ENCODE data around the gene TBCD.
"Not testable (repeated sequence)": the region's sequence is repeated elsewhere in the genome, so short reads cannot be mapped to it uniquely, and the experiment has no call there.

The TBCD gene

DNA sequence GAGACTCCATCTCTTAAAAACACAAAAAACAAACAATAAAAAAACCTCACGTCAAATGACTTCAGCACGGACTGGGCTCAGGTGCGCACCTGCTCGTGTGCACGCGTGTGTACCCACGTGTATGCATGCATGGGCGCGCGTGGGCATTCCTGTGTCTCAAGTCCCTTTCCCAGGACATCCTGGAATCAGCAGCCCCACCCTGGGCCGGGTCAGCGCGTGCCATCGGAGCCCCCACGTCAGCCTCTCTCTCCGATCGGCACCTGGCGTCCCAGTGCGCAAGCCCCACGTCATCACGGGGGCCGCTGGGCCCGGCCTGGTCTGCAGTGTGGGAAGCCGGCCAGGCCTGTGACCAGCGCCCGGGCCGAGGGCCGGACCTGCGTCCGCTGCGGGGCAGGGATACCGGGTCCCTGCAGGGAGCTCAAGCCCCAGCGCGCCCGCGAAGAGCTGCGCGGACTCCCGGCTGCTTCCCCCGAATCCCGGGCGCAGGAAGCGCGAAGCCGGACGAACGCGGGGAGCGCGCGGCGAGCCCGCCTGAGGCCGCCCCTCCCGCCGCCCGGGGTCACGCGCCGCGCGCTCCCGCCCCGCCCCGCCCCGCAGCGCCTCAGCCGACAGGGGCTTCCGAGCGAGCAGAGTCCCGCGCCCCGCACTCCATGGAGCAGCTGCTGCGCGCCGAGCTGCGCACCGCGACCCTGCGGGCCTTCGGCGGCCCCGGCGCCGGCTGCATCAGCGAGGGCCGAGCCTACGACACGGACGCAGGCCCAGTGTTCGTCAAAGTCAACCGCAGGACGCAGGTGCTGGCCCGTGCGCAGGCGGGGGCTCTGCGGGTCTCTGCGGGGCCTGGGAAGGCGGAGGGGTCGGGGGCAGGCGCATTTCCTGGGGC lies 16.6 kb upstream of the TBCD start, which contains the start of gene FN3K:
TSS of gene FN3K (plus strand) at position 629 of the 880 bp plus-strand sequence. CDS start at position 651, 22 bp downstream.
- no peaks in the 10 kb centered on the region for H3K36me3 ChIP-seq (ENCODE audit: control insufficient read depth, insufficient read depth, low read length, severe bottlenecking)
- H3K27me3 ChIP-seq (replicated peaks; ENCODE audit: control insufficient read depth, insufficient read depth, low read length) = no peaks in the 10 kb centered on the region
- H3K9me3 ChIP-seq (ENCODE audit: control insufficient read depth, low read length) = no peaks in the 10 kb centered on the region
- peak within 1 kb of the TSS; percentile 83 for H3K4me3 ChIP-seq (ENCODE audit: low read length)
- H3K9ac ChIP-seq (ENCODE audit: low read length) = peak within 1 kb of the TSS; percentile 83
- H3K4me1 ChIP-seq (ENCODE audit: control insufficient read depth, insufficient read depth, low read length) = peaks cover 3% of the 10 kb centered on the region
- peak; percentile 77 for DNase-seq (ENCODE audit: low read depth)

DNA sequence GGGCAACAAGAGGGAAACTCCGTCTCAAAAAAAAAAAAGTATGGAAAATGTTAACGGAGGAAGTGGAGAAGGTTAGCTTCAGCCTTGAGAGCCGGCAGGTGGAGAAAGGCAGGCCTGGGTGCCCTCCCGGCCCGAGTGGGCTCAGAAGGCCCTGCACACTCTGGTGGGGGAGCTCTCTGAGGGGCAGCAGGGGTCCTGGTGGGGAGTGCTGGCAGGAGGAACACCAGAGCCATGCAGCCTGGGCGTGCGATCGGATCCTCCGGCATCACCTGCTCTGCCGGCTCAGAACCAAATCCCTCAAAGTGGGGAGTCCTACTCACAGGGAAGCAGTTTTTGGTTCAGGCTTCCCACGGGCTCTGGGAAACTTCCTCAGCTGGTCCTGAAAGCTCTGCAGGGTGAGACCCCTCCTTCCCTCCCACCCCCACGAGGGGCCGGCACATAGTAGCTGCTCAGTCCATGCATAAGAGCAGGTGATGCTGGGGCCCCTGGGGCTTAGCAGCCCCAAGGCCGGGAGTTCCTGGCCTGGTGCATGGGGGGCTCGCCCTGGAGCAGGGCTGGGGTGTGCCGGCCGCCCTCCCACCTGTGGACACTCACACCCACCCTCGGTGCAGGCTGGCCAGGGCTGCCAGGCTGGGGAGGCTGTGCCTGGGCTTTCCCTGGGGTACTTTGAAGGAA lies 15.2 kb upstream of the TBCD start:
- peaks cover 10% of the 10 kb centered on the region for H3K36me3 ChIP-seq (ENCODE audit: control insufficient read depth, insufficient read depth, low read length, severe bottlenecking)
- no peaks in the 10 kb centered on the region for H3K27me3 ChIP-seq (replicated peaks; ENCODE audit: control insufficient read depth, insufficient read depth, low read length)
- DNase-seq (ENCODE audit: low read depth) = no peak
- no peak overlapping the region for H3K9ac ChIP-seq (ENCODE audit: low read length)
- peaks cover 8% of the 10 kb centered on the region for H3K9me3 ChIP-seq (ENCODE audit: control insufficient read depth, low read length)
- peaks cover 9% of the 10 kb centered on the region for H3K4me1 ChIP-seq (ENCODE audit: control insufficient read depth, insufficient read depth, low read length)
- H3K4me3 ChIP-seq (ENCODE audit: low read length) = no peak overlapping the region

DNA sequence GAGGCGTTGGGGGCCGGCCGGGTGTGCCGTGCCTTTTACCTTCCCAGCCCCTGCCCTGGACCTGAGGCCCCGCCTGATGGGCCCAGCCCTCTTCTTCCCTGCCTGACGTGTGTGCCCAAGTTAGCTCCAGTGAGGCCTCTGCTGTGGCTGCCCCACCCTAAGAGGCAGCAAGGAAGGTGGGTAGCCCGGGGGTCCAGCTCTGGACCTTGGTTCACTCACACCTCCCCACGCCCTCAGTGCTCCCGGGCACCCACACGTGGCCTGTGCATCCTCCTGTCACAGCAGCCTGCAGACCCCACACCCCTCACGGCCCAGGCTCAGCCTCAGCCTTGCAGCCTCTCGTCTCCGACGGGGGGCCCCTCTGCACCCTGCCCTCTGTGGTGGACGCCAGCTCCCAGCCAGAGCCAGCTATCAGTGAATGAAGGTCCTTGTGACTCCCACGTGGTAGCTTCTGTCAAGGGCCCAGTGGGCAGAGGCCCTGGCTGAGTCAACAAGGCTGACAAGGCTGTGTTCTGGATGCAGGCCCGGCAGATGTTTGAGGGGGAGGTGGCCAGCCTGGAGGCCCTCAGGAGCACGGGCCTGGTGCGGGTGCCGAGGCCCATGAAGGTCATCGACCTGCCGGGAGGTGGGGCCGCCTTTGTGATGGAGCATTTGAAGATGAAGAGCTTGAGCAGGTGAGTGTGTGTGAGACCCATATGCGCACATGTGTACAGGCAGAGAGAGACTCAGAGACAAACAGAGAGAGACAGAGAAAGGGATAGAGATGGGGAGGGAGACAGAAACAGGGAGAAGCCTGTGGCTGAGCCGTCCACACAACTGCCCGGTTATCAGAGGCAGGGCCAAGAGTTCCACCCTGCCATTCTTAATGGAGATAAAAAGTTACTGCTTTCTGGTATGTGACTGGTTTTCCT lies 13.6 kb upstream of the TBCD start:
- H3K36me3 ChIP-seq (ENCODE audit: control insufficient read depth, insufficient read depth, low read length, severe bottlenecking) = peaks cover 14% of the 10 kb centered on the region
- peaks cover 10% of the 10 kb centered on the region for H3K4me1 ChIP-seq (ENCODE audit: control insufficient read depth, insufficient read depth, low read length)
- H3K9ac ChIP-seq (ENCODE audit: low read length) = no peak overlapping the region
- peaks cover 8% of the 10 kb centered on the region for H3K9me3 ChIP-seq (ENCODE audit: control insufficient read depth, low read length)
- H3K27me3 ChIP-seq (replicated peaks; ENCODE audit: control insufficient read depth, insufficient read depth, low read length) = no peaks in the 10 kb centered on the region
- H3K4me3 ChIP-seq (ENCODE audit: low read length) = no peak overlapping the region
- no peak for DNase-seq (ENCODE audit: low read depth)

GRCh38 chr17:82740906-82741759 lies 10.7 kb upstream of the TBCD start:
- Histone ChIP-seq H3K9ac (ENCODE audit: low read length) (no peak overlapping the region), H3K36me3 (ENCODE audit: control insufficient read depth, insufficient read depth, low read length, severe bottlenecking) (peaks cover 18% of the 10 kb centered on the region), H3K4me3 (ENCODE audit: low read length) (no peak overlapping the region), H3K9me3 (ENCODE audit: control insufficient read depth, low read length) (peaks cover 10% of the 10 kb centered on the region), H3K4me1 (ENCODE audit: control insufficient read depth, insufficient read depth, low read length) (peaks cover 7% of the 10 kb centered on the region), H3K27me3 (replicated peaks; ENCODE audit: control insufficient read depth, insufficient read depth, low read length) (no peaks in the 10 kb centered on the region)
- DNase-seq (ENCODE audit: low read depth) = no peak

DNA sequence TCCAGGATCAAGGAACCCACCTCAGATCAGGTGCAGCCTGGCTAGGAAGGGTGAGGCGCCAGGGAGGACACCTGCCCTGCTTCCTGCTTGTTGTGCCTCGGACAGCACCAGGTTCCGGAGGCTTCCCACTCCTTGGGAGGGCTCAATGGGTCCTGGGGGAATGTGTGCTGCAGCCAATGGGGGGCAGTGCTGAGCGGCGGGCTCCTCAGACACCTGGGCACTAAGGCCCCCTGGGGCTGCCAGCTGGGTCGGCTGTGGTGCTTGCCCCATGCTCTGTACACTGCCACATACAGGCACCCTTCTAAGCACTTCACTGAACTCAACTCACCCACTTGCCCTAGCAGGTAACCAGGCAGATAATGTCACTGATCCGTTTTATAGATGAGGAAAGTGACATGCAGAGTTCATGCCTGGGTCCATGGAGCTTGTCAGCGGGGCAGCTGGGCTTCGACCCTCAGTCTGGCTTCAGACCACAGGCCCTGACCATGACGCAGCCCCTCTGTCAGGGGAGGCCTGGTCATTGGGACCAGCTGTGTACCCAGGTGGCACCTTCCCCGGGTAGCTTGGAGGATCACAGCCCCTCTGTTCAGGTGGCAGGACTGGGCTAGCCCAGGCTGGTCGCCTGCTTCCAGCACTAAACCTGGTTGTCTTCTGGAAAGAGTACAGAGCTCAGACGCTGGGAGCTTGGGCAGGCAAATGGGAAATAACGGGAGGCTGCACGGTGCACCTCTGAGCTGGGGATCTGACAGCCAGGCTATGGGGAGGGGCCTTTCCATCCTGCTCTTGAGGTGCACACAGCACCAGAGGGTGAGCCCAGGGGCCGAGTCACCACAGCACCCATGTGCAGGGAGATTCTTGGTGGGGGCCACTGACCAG lies 8.3 kb upstream of the TBCD start:
- no peak for DNase-seq (ENCODE audit: low read depth)
- Histone ChIP-seq H3K4me1 (ENCODE audit: control insufficient read depth, insufficient read depth, low read length) (peaks cover 7% of the 10 kb centered on the region), H3K9me3 (ENCODE audit: control insufficient read depth, low read length) (peaks cover 17% of the 10 kb centered on the region), H3K4me3 (ENCODE audit: low read length) (no peak overlapping the region), H3K9ac (ENCODE audit: low read length) (no peak overlapping the region), H3K27me3 (replicated peaks; ENCODE audit: control insufficient read depth, insufficient read depth, low read length) (no peaks in the 10 kb centered on the region), H3K36me3 (ENCODE audit: control insufficient read depth, insufficient read depth, low read length, severe bottlenecking) (peaks cover 18% of the 10 kb centered on the region)

DNA sequence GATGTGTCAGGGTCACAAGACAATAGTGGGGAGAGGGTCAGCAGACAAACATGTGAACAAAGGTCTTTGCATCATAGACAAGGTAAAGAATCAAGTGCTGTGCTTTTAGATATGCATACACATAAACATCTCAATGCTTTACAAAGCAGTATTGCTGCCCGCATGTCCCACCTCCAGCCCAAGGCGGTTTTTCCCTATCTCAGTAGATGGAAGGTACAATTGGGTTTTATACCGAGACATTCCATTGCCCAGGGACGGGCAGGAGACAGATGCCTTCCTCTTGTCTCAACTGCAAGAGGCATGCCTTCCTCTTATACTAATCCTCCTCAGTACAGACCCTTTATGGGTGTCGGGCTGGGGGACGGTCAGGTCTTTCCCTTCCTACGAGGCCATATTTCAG lies 7.1 kb upstream of the TBCD start:
- DNase-seq (ENCODE audit: low read depth); H3K4me3 ChIP-seq (ENCODE audit: low read length); H3K9ac ChIP-seq (ENCODE audit: low read length); H3K27me3 ChIP-seq (replicated peaks; ENCODE audit: control insufficient read depth, insufficient read depth, low read length); H3K4me1 ChIP-seq (ENCODE audit: control insufficient read depth, insufficient read depth, low read length): not testable (repeated sequence)
- Histone ChIP-seq H3K9me3 (ENCODE audit: control insufficient read depth, low read length) (peaks cover 17% of the 10 kb centered on the region), H3K36me3 (ENCODE audit: control insufficient read depth, insufficient read depth, low read length, severe bottlenecking) (peaks cover 18% of the 10 kb centered on the region)

GRCh38 chr17:82745524-82745923 lies 6.3 kb upstream of the TBCD start:
- no peak overlapping the region for H3K4me3 ChIP-seq (ENCODE audit: low read length)
- H3K9me3 ChIP-seq (ENCODE audit: control insufficient read depth, low read length) = peaks cover 16% of the 10 kb centered on the region
- H3K36me3 ChIP-seq (ENCODE audit: control insufficient read depth, insufficient read depth, low read length, severe bottlenecking) = peaks cover 17% of the 10 kb centered on the region
- peaks cover 7% of the 10 kb centered on the region for H3K4me1 ChIP-seq (ENCODE audit: control insufficient read depth, insufficient read depth, low read length)
- no peak for DNase-seq (ENCODE audit: low read depth)
- H3K9ac ChIP-seq (ENCODE audit: low read length) = no peak overlapping the region
- H3K27me3 ChIP-seq (replicated peaks; ENCODE audit: control insufficient read depth, insufficient read depth, low read length) = no peaks in the 10 kb centered on the region

- peaks cover 6% of the 10 kb centered on the region for H3K4me1 ChIP-seq (ENCODE audit: control insufficient read depth, insufficient read depth, low read length)
- no peak overlapping the region for H3K4me3 ChIP-seq (ENCODE audit: low read length)
- DNase-seq (ENCODE audit: low read depth) = no peak
- H3K36me3 ChIP-seq (ENCODE audit: control insufficient read depth, insufficient read depth, low read length, severe bottlenecking) = peaks cover 3% of the 10 kb centered on the region
- peaks cover 8% of the 10 kb centered on the region for H3K9me3 ChIP-seq (ENCODE audit: control insufficient read depth, low read length)
- no peaks in the 10 kb centered on the region for H3K27me3 ChIP-seq (replicated peaks; ENCODE audit: control insufficient read depth, insufficient read depth, low read length)
- H3K9ac ChIP-seq (ENCODE audit: low read length) = no peak overlapping the region
These were observed 3.1 kb upstream of the TBCD start for GRCh38 chr17:82748756-82749155.

GRCh38 chr17:82750241-82750908 lies 1.5 kb upstream of the TBCD start:
- H3K27me3 ChIP-seq (replicated peaks; ENCODE audit: control insufficient read depth, insufficient read depth, low read length) = no peaks in the 10 kb centered on the region
- peaks cover 8% of the 10 kb centered on the region for H3K9me3 ChIP-seq (ENCODE audit: control insufficient read depth, low read length)
- no peaks in the 10 kb centered on the region for H3K36me3 ChIP-seq (ENCODE audit: control insufficient read depth, insufficient read depth, low read length, severe bottlenecking)
- peaks cover 16% of the 10 kb centered on the region for H3K4me1 ChIP-seq (ENCODE audit: control insufficient read depth, insufficient read depth, low read length)
- DNase-seq (ENCODE audit: low read depth) = no peak
- H3K4me3 ChIP-seq (ENCODE audit: low read length) = no peak overlapping the region
- H3K9ac ChIP-seq (ENCODE audit: low read length) = no peak overlapping the region

All from adipocyte (in vitro differentiated cells).